ENCODE measurements around the gene GABBR1.
A peak's percentile ranks its signal among the peaks of the same experiment; 100 is the strongest.

The GABBR1 gene

GRCh38 chr6:29577544-29577943, 55.4 kb downstream of the GABBR1 start:
- no peak for DNase-seq (ENCODE audit: extremely low spot score, insufficient read length, low read depth)
- FAIRE-seq, result no peak

- FAIRE-seq (no peak), DNase-seq (ENCODE audit: extremely low spot score, insufficient read length, low read depth) (no peak)
These were observed 56.9 kb downstream of the GABBR1 start for GRCh38 chr6:29576056-29576455.

GRCh38 chr6:29567991-29568390, 65.0 kb downstream of the GABBR1 start:
- FAIRE-seq (no peak), DNase-seq (ENCODE audit: extremely low spot score, insufficient read length, low read depth) (no peak)

- FAIRE-seq (no peak), DNase-seq (ENCODE audit: extremely low spot score, insufficient read length, low read depth) (no peak)
These were observed 65.4 kb downstream of the GABBR1 start for GRCh38 chr6:29567541-29567940.

- no peak for FAIRE-seq
- DNase-seq (ENCODE audit: extremely low spot score, insufficient read length, low read depth), result no peak
These were observed 66.1 kb downstream of the GABBR1 start for GRCh38 chr6:29566856-29567255.

GRCh38 chr6:29564875-29565274, 68.1 kb downstream of the GABBR1 start:
- FAIRE-seq, result no peak
- no peak for DNase-seq (ENCODE audit: extremely low spot score, insufficient read length, low read depth)

- FAIRE-seq (no peak), DNase-seq (ENCODE audit: extremely low spot score, insufficient read length, low read depth) (no peak)
These were observed 69.5 kb downstream of the GABBR1 start for GRCh38 chr6:29563435-29563965.

- FAIRE-seq, result no peak
- no peak for DNase-seq (ENCODE audit: extremely low spot score, insufficient read length, low read depth)
These were observed 71.3 kb downstream of the GABBR1 start for GRCh38 chr6:29561606-29562181.

GRCh38 chr6:29561091-29561490, 71.9 kb downstream of the GABBR1 start:
- FAIRE-seq, result no peak
- DNase-seq (ENCODE audit: extremely low spot score, insufficient read length, low read depth), result no peak

GRCh38 chr6:29559524-29560287, 73.3 kb downstream of the GABBR1 start, which contains the start of gene UBD:
Gene UBD (minus strand): TSS chr6:29559732. CDS start chr6:29559701, 31 bp downstream.
- FAIRE-seq (peak; percentile 42), DNase-seq (ENCODE audit: extremely low spot score, insufficient read length, low read depth) (no peak)

GRCh38 chr6:29558439-29559079, 74.4 kb downstream of the GABBR1 start:
- DNase-seq (ENCODE audit: extremely low spot score, insufficient read length, low read depth) (no peak), FAIRE-seq (no peak)

GRCh38 chr6:29557320-29557719, 75.7 kb downstream of the GABBR1 start:
- DNase-seq (ENCODE audit: extremely low spot score, insufficient read length, low read depth), result no peak

GRCh38 chr6:29554764-29555163, 78.2 kb downstream of the GABBR1 start:
- FAIRE-seq (no peak), DNase-seq (ENCODE audit: extremely low spot score, insufficient read length, low read depth) (no peak)

More at GRCh38 chr6:29557320-29557719, 75.7 kb downstream of the GABBR1 start:
- no peak for FAIRE-seq

GRCh38 chr6:29553268-29554057, 79.5 kb downstream of the GABBR1 start:
- FAIRE-seq, result no peak
- DNase-seq (ENCODE audit: extremely low spot score, insufficient read length, low read depth), result no peak

GRCh38 chr6:29552512-29553051, 80.4 kb downstream of the GABBR1 start:
- FAIRE-seq (peak; percentile 83), DNase-seq (ENCODE audit: extremely low spot score, insufficient read length, low read depth) (peak; percentile 33)

- no peak for DNase-seq (ENCODE audit: extremely low spot score, insufficient read length, low read depth)
- no peak for FAIRE-seq
These were observed 85.4 kb downstream of the GABBR1 start for GRCh38 chr6:29547573-29547972.

GRCh38 chr6:29537714-29538403, 95.1 kb downstream of the GABBR1 start:
- no peak for DNase-seq (ENCODE audit: extremely low spot score, insufficient read length, low read depth)
- no peak for FAIRE-seq

- DNase-seq (ENCODE audit: extremely low spot score, insufficient read length, low read depth), result no peak
These were observed 100.5 kb downstream of the GABBR1 start for GRCh38 chr6:29532320-29532951.

GRCh38 chr6:29531668-29532067, 101.3 kb downstream of the GABBR1 start:
- no peak for FAIRE-seq

More at GRCh38 chr6:29532320-29532951, 100.5 kb downstream of the GABBR1 start:
- FAIRE-seq, result no peak

More at GRCh38 chr6:29531668-29532067, 101.3 kb downstream of the GABBR1 start:
- no peak for DNase-seq (ENCODE audit: extremely low spot score, insufficient read length, low read depth)
